GM20431 (cell line): ENCODE data around the gene PRKCSH.
"Not testable (repeated sequence)": the region's sequence is repeated elsewhere in the genome, so short reads cannot be mapped to it uniquely, and the experiment has no call there.

ENCODE experiments used
- in situ Hi-C: fragments of 300-500 bp; cut with MseI, MboI; formaldehyde crosslinking; loops from one replicate; pipeline ENCODE4 v1.15.0; 2020; ENCODE audit warnings: low sequenced_read_pairs; ENCODE audit not compliant: unreplicated experiment

PRKCSH gene

GRCh38 chr19:11435057-11435832 is at the start of gene PRKCSH, which contains the start of gene ODAD3:
Gene PRKCSH (plus strand): TSS chr19:11435635. CDS start chr19:11436118, 483 bp downstream.
Gene ODAD3 (minus strand): TSS chr19:11435121. CDS start chr19:11435016, 105 bp downstream.
- in situ Hi-C loops, result no loop called here

- in situ Hi-C loops, result no loop called here
Observed at GRCh38 chr19:11387162-11388034, 48.0 kb upstream of the PRKCSH start.

- in situ Hi-C loops, result no loop called here
Observed at GRCh38 chr19:11390359-11390758, 45.1 kb upstream of the PRKCSH start.

GRCh38 chr19:11390933-11391680 is 44.3 kb upstream of the PRKCSH start:
- in situ Hi-C loops, result no loop called here

GRCh38 chr19:11397089-11397610 is 38.3 kb upstream of the PRKCSH start:
- in situ Hi-C loops, result no loop called here

- in situ Hi-C loops, result no loop called here
Observed at GRCh38 chr19:11399667-11400066, 35.8 kb upstream of the PRKCSH start.

GRCh38 chr19:11400798-11401197 is 34.6 kb upstream of the PRKCSH start:
- in situ Hi-C loops, result no loop called here

GRCh38 chr19:11401808-11402543 is 33.5 kb upstream of the PRKCSH start:
- in situ Hi-C loops, result no loop called here

- in situ Hi-C loops, result no loop called here
Observed at GRCh38 chr19:11404588-11405222, 30.7 kb upstream of the PRKCSH start.

GRCh38 chr19:11405846-11406643 is 29.4 kb upstream of the PRKCSH start:
- in situ Hi-C loops, result no loop called here

GRCh38 chr19:11406703-11407236 is 28.7 kb upstream of the PRKCSH start:
- in situ Hi-C loops, result not testable (repeated sequence)

- in situ Hi-C loops, result no loop called here
Observed at GRCh38 chr19:11408591-11408990, 26.8 kb upstream of the PRKCSH start.

GRCh38 chr19:11410682-11411081 is 24.8 kb upstream of the PRKCSH start:
- in situ Hi-C loops, result no loop called here

GRCh38 chr19:11414544-11414943 is 20.9 kb upstream of the PRKCSH start:
- in situ Hi-C loops, result no loop called here

GRCh38 chr19:11416346-11417052 is 18.9 kb upstream of the PRKCSH start:
- in situ Hi-C loops, result no loop called here

GRCh38 chr19:11418094-11418548 is 17.3 kb upstream of the PRKCSH start:
- in situ Hi-C loops, result no loop called here
